ENCODE measurements around the gene PCED1B.

The PCED1B gene

GRCh38 chr12:47068539-47068938 is 10.9 kb upstream of the PCED1B start:
- no peak for DNase-seq

GRCh38 chr12:47070310-47070709 is 9.1 kb upstream of the PCED1B start:
- DNase-seq: no peak

GRCh38 chr12:47071241-47071852 is 8.1 kb upstream of the PCED1B start:
- no peak for DNase-seq

- no peak for DNase-seq
Measured at GRCh38 chr12:47073951-47074350, 5.5 kb upstream of the PCED1B start.

- DNase-seq: no peak
Measured at GRCh38 chr12:47074757-47075156, 4.7 kb upstream of the PCED1B start.

GRCh38 chr12:47075192-47076084 is 4.0 kb upstream of the PCED1B start:
- no peak for DNase-seq

- no peak for DNase-seq
Measured at GRCh38 chr12:47077206-47078085, 2.0 kb upstream of the PCED1B start.

GRCh38 chr12:47078086-47078395 is 1.4 kb upstream of the PCED1B start:
- DNase-seq: no peak

- DNase-seq: no peak
Measured at GRCh38 chr12:47078733-47079467, 521 bp upstream of the PCED1B start.

GRCh38 chr12:47079981-47080724 is 732 bp downstream of the PCED1B start:
- DNase-seq: no peak

- no peak for DNase-seq
Measured at GRCh38 chr12:47080725-47081502, 1.5 kb downstream of the PCED1B start.

GRCh38 chr12:47082283-47082682 is 2.9 kb downstream of the PCED1B start:
- no peak for DNase-seq

- no peak for DNase-seq
Measured at GRCh38 chr12:47082796-47083621, 3.6 kb downstream of the PCED1B start.

- no peak for DNase-seq
Measured at GRCh38 chr12:47084172-47084571, 4.8 kb downstream of the PCED1B start.

- peak; percentile 23 for DNase-seq
Measured at GRCh38 chr12:47085815-47086252, 6.4 kb downstream of the PCED1B start.

GRCh38 chr12:47087088-47087688 is 7.8 kb downstream of the PCED1B start:
- no peak for DNase-seq

GRCh38 chr12:47088021-47088944 is 8.9 kb downstream of the PCED1B start:
- no peak for DNase-seq

- no peak for DNase-seq
Measured at GRCh38 chr12:47091009-47091408, 11.6 kb downstream of the PCED1B start.

GRCh38 chr12:47094804-47095203 is 15.4 kb downstream of the PCED1B start:
- DNase-seq: no peak
